H9 (cell line): ENCODE results near the gene IL17A. TPM values are rescaled to one million over a fixed set of nuclear protein-coding genes. Genes with fewer than 3 reads are reported as not detected.
A peak's percentile ranks its signal among the peaks of the same experiment; 100 is the strongest.

Source experiments
- DNase-seq: peaks from one replicate; pipeline ENCODE4 v3.0.0-alpha.2; 2017
- H2AFZ ChIP-seq: one replicate; pipeline ENCODE4 v1.6.1; 2013; ENCODE audit warnings: mild to moderate bottlenecking, low read length, control low read depth, moderate library complexity
- H2AK5ac ChIP-seq: 2 replicates; pipeline ENCODE4 v1.6.1; 2013; ENCODE audit warnings: low read length, control low read depth, mixed read lengths; ENCODE audit not compliant: insufficient read length
- H2BK120ac ChIP-seq: one replicate; pipeline ENCODE4 v1.6.1; 2013; ENCODE audit warnings: low read depth, mild to moderate bottlenecking, low read length, control low read depth, inconsistent platforms; ENCODE audit not compliant: poor library complexity, severe bottlenecking
- H2BK12ac ChIP-seq: 2 replicates; pipeline ENCODE4 v1.6.1; 2013; ENCODE audit warnings: low read length, control low read depth, mixed read lengths, low read depth; ENCODE audit not compliant: insufficient read length
- H2BK15ac ChIP-seq: 2 replicates; pipeline ENCODE4 v1.6.1; 2013; ENCODE audit warnings: low read depth, low read length, control low read depth
- H2BK20ac ChIP-seq: one replicate; pipeline ENCODE4 v1.6.1; 2013; ENCODE audit warnings: low read depth, mild to moderate bottlenecking, low read length, control low read depth, inconsistent platforms; ENCODE audit not compliant: poor library complexity, severe bottlenecking
- H2BK5ac ChIP-seq: 2 replicates; pipeline ENCODE4 v1.6.1; 2013; ENCODE audit warnings: low read length, control low read depth, mixed read lengths; ENCODE audit not compliant: insufficient read length
- H3K14ac ChIP-seq: 2 replicates; pipeline ENCODE4 v1.6.1; 2013; ENCODE audit warnings: low read length, control low read depth; ENCODE audit not compliant: insufficient read depth
- H3K18ac ChIP-seq: 2 replicates; pipeline ENCODE4 v1.6.1; 2013; ENCODE audit warnings: low read depth, mild to moderate bottlenecking, mixed read lengths, low read length, control low read depth; ENCODE audit not compliant: insufficient read length
- H3K23ac ChIP-seq: 2 replicates; pipeline ENCODE4 v1.6.1; 2013; ENCODE audit warnings: low read length, control low read depth, mixed read lengths, low read depth; ENCODE audit not compliant: insufficient read length
- H3K23me2 ChIP-seq: 2 replicates; pipeline ENCODE4 v1.6.1; 2013; ENCODE audit warnings: low read depth, mild to moderate bottlenecking, mixed read lengths, low read length, control low read depth; ENCODE audit not compliant: insufficient read length, poor library complexity, severe bottlenecking
- H3K27ac ChIP-seq: 2 replicates; pipeline ENCODE4 v1.5.1; 2013; ENCODE audit warnings: low read length, control low read depth, mixed read lengths, low read depth; ENCODE audit not compliant: insufficient read length
- H3K27me3 ChIP-seq: 2 replicates; pipeline ENCODE4 v1.6.1; 2013; ENCODE audit warnings: low read length, control low read depth, inconsistent platforms; ENCODE audit not compliant: insufficient read depth
- H3K4ac ChIP-seq: 2 replicates; pipeline ENCODE4 v1.6.1; 2013; ENCODE audit warnings: low read depth, mild to moderate bottlenecking, control low read depth, inconsistent platforms, low read length, moderate library complexity
- H3K4me1 ChIP-seq: 2 replicates; pipeline ENCODE4 v1.6.1; 2013; ENCODE audit warnings: low read length, control low read depth, inconsistent platforms; ENCODE audit not compliant: insufficient read depth
- H3K4me2 ChIP-seq: 2 replicates; pipeline ENCODE4 v1.6.1; 2013; ENCODE audit warnings: low read length, control low read depth, mixed read lengths; ENCODE audit not compliant: insufficient read length, insufficient read depth
- H3K56ac ChIP-seq: 2 replicates; pipeline ENCODE4 v1.6.1; 2013; ENCODE audit warnings: low read depth, mild to moderate bottlenecking, mixed read lengths, low read length, control low read depth; ENCODE audit not compliant: insufficient read length
- H3K79me1 ChIP-seq: 2 replicates; pipeline ENCODE4 v1.6.1; 2013; ENCODE audit warnings: low read depth, mild to moderate bottlenecking, moderate library complexity, low read length, control low read depth, inconsistent platforms; ENCODE audit not compliant: insufficient read depth, poor library complexity, severe bottlenecking
- H3K79me2 ChIP-seq: 2 replicates; pipeline ENCODE4 v1.6.1; 2013; ENCODE audit warnings: low read length, control low read depth, inconsistent platforms; ENCODE audit not compliant: insufficient read depth
- H3K9ac ChIP-seq: 2 replicates; pipeline ENCODE4 v1.6.1; 2013; ENCODE audit warnings: low read length, control low read depth, mixed read lengths; ENCODE audit not compliant: insufficient read length; ENCODE audit errors: extremely low read depth
- H3K9me3 ChIP-seq: one replicate; pipeline ENCODE4 v1.6.1; 2013; ENCODE audit warnings: low read depth, low read length, inconsistent platforms; ENCODE audit not compliant: control insufficient read depth
- H3T11ph ChIP-seq: one replicate; pipeline ENCODE4 v1.6.1; 2013; ENCODE audit warnings: mild to moderate bottlenecking, low read length, control low read depth, inconsistent platforms
- H4K20me1 ChIP-seq: one replicate; pipeline ENCODE4 v1.6.1; 2013; ENCODE audit not compliant: control insufficient read depth, insufficient read length, insufficient read depth
- H4K5ac ChIP-seq: 2 replicates; pipeline ENCODE4 v1.6.1; 2013; ENCODE audit warnings: low read depth, mild to moderate bottlenecking, mixed read lengths, low read length, control low read depth; ENCODE audit not compliant: insufficient read length
- H4K8ac ChIP-seq: replicated peaks from 2 replicates; pipeline ENCODE4 v1.6.1; 2013; ENCODE audit warnings: low read length, control low read depth, mixed read lengths, low read depth; ENCODE audit not compliant: insufficient read length
- H4K91ac ChIP-seq: 2 replicates; pipeline ENCODE4 v1.6.1; 2013; ENCODE audit warnings: low read depth, mild to moderate bottlenecking, moderate library complexity, mixed read lengths, low read length, control low read depth; ENCODE audit not compliant: insufficient read length
- H3K27ac Mint-ChIP-seq, 3 experiments: 2 replicates in 2 of 3; 3 replicates in 1 of 3; pipeline ENCODE4 v1.8.0; 2020 to 2021; ENCODE audit warnings: mixed read lengths in 3 of 3, mild to moderate bottlenecking in 1 of 3, moderate library complexity in 1 of 3
- H3K27me3 Mint-ChIP-seq: 2 replicates; pipeline ENCODE4 v1.8.0; 2021; ENCODE audit warnings: low read depth, mild to moderate bottlenecking, moderate library complexity, mixed read lengths
- H3K36me3 Mint-ChIP-seq, 3 experiments: 2 replicates in 2 of 3; 3 replicates in 1 of 3; pipeline ENCODE4 v1.8.0; 2020 to 2021; ENCODE audit warnings: low read depth in 3 of 3, mixed read lengths in 3 of 3; ENCODE audit not compliant: insufficient read depth in 1 of 3
- H3K4me1 Mint-ChIP-seq, 2 experiments: 2 replicates each; pipeline ENCODE4 v1.8.0; 2020; ENCODE audit warnings: mixed read lengths in 2 of 2
- H3K4me3 Mint-ChIP-seq, 2 experiments: 2 replicates in 1 of 2; 3 replicates in 1 of 2; pipeline ENCODE4 v1.8.0; 2020 to 2021; ENCODE audit warnings: mild to moderate bottlenecking in 2 of 2, mixed read lengths in 2 of 2, moderate library complexity in 1 of 2
- H3K9me3 Mint-ChIP-seq, 2 experiments: 2 replicates in 1 of 2; 3 replicates in 1 of 2; pipeline ENCODE4 v1.8.0; 2020; ENCODE audit warnings: mild to moderate bottlenecking in 2 of 2, mixed read lengths in 2 of 2, moderate library complexity in 1 of 2
- CTCF ChIP-seq: fragments of 200-600 bp; sonication (generic); conservative IDR thresholded peaks from 3 replicates; pipeline ENCODE4 v1.8.0; 2021; ENCODE audit warnings: antibody characterized with exemption, mild to moderate bottlenecking
- WGBS: extraction: QIAGEN DNeasy Blood & Tissue Kit; methylation state at CpG from one replicate; pipeline ENCODE4 v1.1.7; 2013; ENCODE audit warnings: missing lambda C conversion rate, low lambda C conversion rate, mixed read lengths; ENCODE audit not compliant: insufficient read length; ENCODE audit errors: extremely low coverage; 5-methylcytosine and 5-hydroxymethylcytosine counted together
- total RNA-seq: library from RNA; stranded (reverse); gene quantifications from 2 replicates; pipeline ENCODE4 v1.2.1, GENCODE V29; 2021

IL17A gene
- total RNA-seq, 1 experiment from 2014 or later = not detected

DNA sequence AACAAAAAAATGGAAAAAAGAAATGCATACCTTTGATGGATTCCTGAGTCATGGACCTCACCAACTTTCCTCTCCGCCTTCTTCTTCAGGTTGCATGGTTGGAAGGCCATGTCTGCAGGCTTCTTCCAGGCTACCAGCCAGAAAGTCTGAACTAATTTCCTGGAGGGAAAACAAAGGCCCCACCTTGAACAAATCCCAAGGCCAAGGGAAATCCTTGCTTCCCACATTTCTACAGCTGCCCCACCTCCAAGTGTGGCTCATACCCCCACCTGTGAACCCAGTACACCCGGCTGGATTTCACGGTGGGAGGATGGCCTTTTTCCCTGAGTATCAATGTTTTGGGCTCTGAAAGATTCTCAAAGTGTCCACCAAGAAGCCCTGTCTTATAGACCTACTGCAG, 22.4 kb downstream of the IL17A start:
- H3K23me2 ChIP-seq = no peaks in the 10 kb centered on the region
- H3K4me2 ChIP-seq = no peak overlapping the region
- no peak overlapping the region for H3K27ac ChIP-seq
- no peak overlapping the region for H2BK20ac ChIP-seq
- H3K56ac ChIP-seq = no peak overlapping the region
- H3K36me3 Mint-ChIP-seq = peaks cover 0 to 4% (median 3%) of the 10 kb centered on the region in 3 experiments; a peak in 2 of 7 replicates
- no peak overlapping the region for H2BK12ac ChIP-seq
- no peak overlapping the region for H3K18ac ChIP-seq
- no peaks in the 10 kb centered on the region for H3K4me1 ChIP-seq
- no peaks in the 10 kb centered on the region for H3K79me1 ChIP-seq
- no peak overlapping the region for H3K14ac ChIP-seq
- no CpG with 5 or more reads among the region's 3 CpGs for WGBS
- peak overlapping the region in 1 of 3 experiments; percentile 70; a peak in 1 of 7 replicates for H3K27ac Mint-ChIP-seq
- H3K9me3 Mint-ChIP-seq = peaks cover 3 to 11% of the 10 kb centered on the region in 2 experiments; a peak in 4 of 5 replicates
- no peak overlapping the region for H3K4me3 Mint-ChIP-seq
- no peak overlapping the region for H2BK120ac ChIP-seq
- H4K91ac ChIP-seq = no peak overlapping the region
- H3K9ac ChIP-seq = no peak overlapping the region
- H3K27me3 ChIP-seq = no peaks in the 10 kb centered on the region
- no peak overlapping the region for H4K8ac ChIP-seq
- H4K5ac ChIP-seq = no peak overlapping the region
- H3K23ac ChIP-seq = no peak overlapping the region
- no peak overlapping the region for H2AK5ac ChIP-seq
- no peaks in the 10 kb centered on the region for H3K79me2 ChIP-seq
- H3K4ac ChIP-seq = no peak overlapping the region
- no peak overlapping the region for H3T11ph ChIP-seq
- H3K27me3 Mint-ChIP-seq = no peaks in the 10 kb centered on the region; the same call in 1 of the 2 replicates
- no peaks in the 10 kb centered on the region for H4K20me1 ChIP-seq
- H3K4me1 Mint-ChIP-seq = peaks cover 7 to 9% of the 10 kb centered on the region in 2 experiments; a peak in 3 of 4 replicates
- no peaks in the 10 kb centered on the region for H3K9me3 ChIP-seq
- H2AFZ ChIP-seq = no peak overlapping the region
- no peak for TF ChIP-seq CTCF
- no peak overlapping the region for H2BK15ac ChIP-seq
- no peak overlapping the region for H2BK5ac ChIP-seq
- DNase-seq = no peak
